GM18502 (cell line): ENCODE measurements around the gene DES.

Source experiments
- ATAC-seq: cut with Tn5 transposase; IDR thresholded peaks from one replicate; pipeline ENCODE4 v1.9.1; 2021; ENCODE audit warnings: mild to moderate bottlenecking; ENCODE audit not compliant: unreplicated experiment, poor library complexity

The DES gene

GRCh38 chr2:219451661-219452360 lies 33.6 kb downstream of the DES start:
- no peak for ATAC-seq

- ATAC-seq = no peak
Measured at GRCh38 chr2:219452361-219453317, 34.5 kb downstream of the DES start.

GRCh38 chr2:219453671-219454590 lies 35.8 kb downstream of the DES start:
- ATAC-seq = no peak

GRCh38 chr2:219455581-219455980 lies 37.4 kb downstream of the DES start:
- ATAC-seq = no peak

GRCh38 chr2:219457784-219458369 lies 39.7 kb downstream of the DES start:
- ATAC-seq = no peak

- ATAC-seq = no peak
Measured at GRCh38 chr2:219458996-219459395, 40.8 kb downstream of the DES start.

GRCh38 chr2:219459460-219460311 lies 41.5 kb downstream of the DES start:
- peak; percentile 78 for ATAC-seq

- no peak for ATAC-seq
Measured at GRCh38 chr2:219460424-219460926, 42.3 kb downstream of the DES start.

- ATAC-seq = no peak
Measured at GRCh38 chr2:219461047-219461514, 42.9 kb downstream of the DES start.

GRCh38 chr2:219461669-219462068 lies 43.5 kb downstream of the DES start:
- no peak for ATAC-seq

GRCh38 chr2:219462349-219462748 lies 44.2 kb downstream of the DES start:
- no peak for ATAC-seq

- ATAC-seq = no peak
Measured at GRCh38 chr2:219464286-219465032, 46.3 kb downstream of the DES start.

GRCh38 chr2:219465659-219466561 lies 47.7 kb downstream of the DES start:
- no peak for ATAC-seq

- no peak for ATAC-seq
Measured at GRCh38 chr2:219466816-219467735, 48.9 kb downstream of the DES start.

- no peak for ATAC-seq
Measured at GRCh38 chr2:219467736-219468075, 49.5 kb downstream of the DES start.
